Stimulated activated CD4-positive, alpha-beta T cell treated with anti-CD3 and anti-CD28 coated beads, Interleukin-12 subunit alpha, Interleukin-12 subunit beta, amount 100 ng/mL, for 48 hours (primary cell): ENCODE data around the gene RAD9A.

ENCODE experiments used
- DNase-seq, 3 donors: peaks; one replicate each; pipeline ENCODE4 v3.0.0-alpha.2; 2020; ENCODE audit warnings: low read depth in 2 of 3, low spot score in 1 of 3

RAD9A gene

GRCh38 chr11:67373648-67374570, 17.9 kb upstream of the RAD9A start:
- no peak for DNase-seq

- DNase-seq: no peak
These were observed 17.1 kb upstream of the RAD9A start for GRCh38 chr11:67374571-67375281.

GRCh38 chr11:67375320-67376055, 16.3 kb upstream of the RAD9A start:
- DNase-seq: no peak

GRCh38 chr11:67376063-67376820, 15.5 kb upstream of the RAD9A start:
- no peak for DNase-seq

- no peak for DNase-seq
These were observed 14.6 kb upstream of the RAD9A start for GRCh38 chr11:67376873-67377808.

GRCh38 chr11:67378544-67378943, 13.2 kb upstream of the RAD9A start:
- DNase-seq: no peak

GRCh38 chr11:67379061-67380058, 12.4 kb upstream of the RAD9A start:
- DNase-seq: no peak

GRCh38 chr11:67381244-67381972, 10.4 kb upstream of the RAD9A start:
- no peak for DNase-seq

GRCh38 chr11:67382276-67383136, 9.3 kb upstream of the RAD9A start:
- peak; percentile 70 to 91 (median 74) for DNase-seq

GRCh38 chr11:67384851-67385366, 6.9 kb upstream of the RAD9A start:
- no peak for DNase-seq

GRCh38 chr11:67387069-67387468, 4.7 kb upstream of the RAD9A start:
- DNase-seq: no peak

- DNase-seq: no peak
These were observed 4.3 kb upstream of the RAD9A start for GRCh38 chr11:67387518-67387917.

- DNase-seq: no peak
These were observed 2.3 kb upstream of the RAD9A start for GRCh38 chr11:67389477-67389876.

GRCh38 chr11:67390947-67391303, 861 bp upstream of the RAD9A start:
- no peak for DNase-seq

- no peak for DNase-seq
These were observed 463 bp downstream of the RAD9A start for GRCh38 chr11:67392183-67392715.

GRCh38 chr11:67393437-67393836, 1.7 kb downstream of the RAD9A start:
- DNase-seq: no peak

- no peak for DNase-seq
These were observed 2.2 kb downstream of the RAD9A start for GRCh38 chr11:67393990-67394389.
